Measurements from ENCODE around the gene NCBP3. TPM values are rescaled to one million over a fixed set of nuclear protein-coding genes. Genes with fewer than 3 reads are reported as not detected.

NCBP3 gene
- total and polyA plus RNA-seq, 2 of the 8 experiments (the other 6 are each of a cell fraction or from before 2014, with no cell fraction given): 19.6 to 46.1 TPM

- Histone ChIP-seq H4K91ac (replicated peaks; ENCODE audit: insufficient read length, low read length) (no peak overlapping the region), H3K79me1 (ENCODE audit: low read depth, low read length) (no peaks in the 10 kb centered on the region; the same call in 1 of the 2 replicates), H3K14ac (ENCODE audit: insufficient read length) (no peak overlapping the region), H3K79me2 (ENCODE audit: control insufficient read depth in 1 of 2, insufficient read depth in 2 of 2, low read length in 2 of 2) (no peaks in the 10 kb centered on the region), H3K36me3 (ENCODE audit: control insufficient read depth in 2 of 4, insufficient read depth in 4 of 4, low read length in 3 of 4) (peaks cover 3 to 12% (median 5%) of the 10 kb centered on the region in 4 experiments; a peak in 5 of 8 replicates), H3K9me3 (ENCODE audit: insufficient read depth in 2 of 2, low read depth in 1 of 2, low read length in 1 of 2) (no peaks in the 10 kb centered on the region), H4K5ac (ENCODE audit: insufficient read length, low read depth, low read length) (no peak overlapping the region), H2BK15ac (ENCODE audit: low read length) (no peak overlapping the region), H3K9ac (replicated peaks in 1 of 4; ENCODE audit: extremely low read depth in 1 of 4, low read depth in 3 of 4, low read length in 3 of 4) (no peak overlapping the region), H3K27ac (ENCODE audit: low read depth, low read length) (no peak overlapping the region), H3K4me1 (replicated peaks in 1 of 4; ENCODE audit: control insufficient read depth in 3 of 4, insufficient read depth in 4 of 4, low read length in 3 of 4) (no peaks in the 10 kb centered on the region), H4K20me1 (replicated peaks in 1 of 2; ENCODE audit: control insufficient read depth in 1 of 2, insufficient read depth in 2 of 2, low read length in 2 of 2) (peaks cover 0 to 3% of the 10 kb centered on the region in 2 experiments), H2BK12ac (ENCODE audit: low read depth, low read length) (no peak overlapping the region), H3K23me2 (ENCODE audit: low read depth, low read length) (no peaks in the 10 kb centered on the region), H3K56ac (replicated peaks; ENCODE audit: insufficient read length, low read depth, low read length) (no peak overlapping the region), H3K18ac (ENCODE audit: extremely low read depth, low read length) (no peak overlapping the region), H2BK20ac (ENCODE audit: low read length) (no peak overlapping the region), H3K23ac (ENCODE audit: insufficient read length) (no peak overlapping the region), H4K8ac (ENCODE audit: extremely low read depth, insufficient read depth, low read length) (no peak overlapping the region), H2BK120ac (replicated peaks; ENCODE audit: low read depth, low read length) (no peak overlapping the region), H2AFZ (ENCODE audit: low read length) (no peak overlapping the region), H3K4me3 (ENCODE audit: extremely low read depth in 1 of 4, insufficient read depth in 2 of 4, low read depth in 3 of 4, low read length in 4 of 4) (no peak overlapping the region), H3K27me3 (replicated peaks in 1 of 4; ENCODE audit: control insufficient read depth in 3 of 4, extremely low read depth in 1 of 4, insufficient read depth in 3 of 4, low read length in 3 of 4) (no peaks in the 10 kb centered on the region), H3K4me2 (ENCODE audit: insufficient read depth in 1 of 2, low read depth in 2 of 2, low read length in 2 of 2) (no peak overlapping the region), H3K4ac (replicated peaks; ENCODE audit: insufficient read length, low read depth, low read length) (no peak overlapping the region), H2BK5ac (ENCODE audit: low read depth, low read length) (no peak overlapping the region), H2AK5ac (ENCODE audit: low read depth, low read length) (no peak overlapping the region)
- ChIA-PET CTCF (ENCODE audit: partially characterized antibody) (interaction anchor here (1.7 to 5.0 kb wide), 4 partner anchors 17 to 33 kb away, joined by 4 to 33 read pairs (median 22); no protein-coding TSS in a partner anchor), POLR2A (ENCODE audit: partially characterized antibody) (interaction anchor here (1.4 kb wide), 1 partner anchor 14 kb away, joined by 5 read pairs; no protein-coding TSS in a partner anchor)
- no peak for DNase-seq (ENCODE audit: low read depth in 1 of 2, low spot score in 2 of 2)
- WGBS, 2 experiments (ENCODE audit: extremely low coverage in 1 of 2, insufficient coverage in 1 of 2, insufficient read length in 1 of 2, insufficient replicate concordance in 2 of 2, low coverage in 1 of 2, low lambda C conversion rate in 2 of 2, missing lambda C conversion rate in 1 of 2): 85% methylated on average over 7 of the region's 7 CpGs; no CpG with 5 or more reads in 1 of the 2 experiments
- TF ChIP-seq CBX5 (IDR thresholded peaks at IDR 0.05; ENCODE audit: low read depth, low read length): no peak
- FAIRE-seq: no peak
Measured at GRCh38 chr17:3880983-3881382, 34.9 kb upstream of the NCBP3 start.
